Endodermal cell (in vitro differentiated cells): Measurements from ENCODE around the gene MMP28. TPM values are rescaled to one million over a fixed set of nuclear protein-coding genes. Genes with fewer than 3 reads are reported as not detected.

ENCODE experiments used
- DNase-seq: peaks from one replicate; pipeline ENCODE4 v3.0.0-alpha.2; 2017
- H3K27ac ChIP-seq: 2 replicates; pipeline ENCODE4 v1.5.1; 2013; ENCODE audit warnings: mild to moderate bottlenecking, low read depth, low read length, moderate library complexity
- H3K27me3 ChIP-seq: 2 replicates; pipeline ENCODE4 v1.6.1; 2013; ENCODE audit warnings: mild to moderate bottlenecking, low read length, moderate library complexity; ENCODE audit not compliant: insufficient read depth, control insufficient read depth, poor library complexity, severe bottlenecking
- H3K36me3 ChIP-seq: 2 replicates; pipeline ENCODE4 v1.7.0; 2013; ENCODE audit warnings: mild to moderate bottlenecking, low read length, moderate library complexity; ENCODE audit not compliant: control insufficient read depth, insufficient read depth
- H3K4me1 ChIP-seq: one replicate; pipeline ENCODE4 v1.7.0; 2013; ENCODE audit warnings: low read length; ENCODE audit not compliant: control insufficient read depth, insufficient read depth
- H3K4me3 ChIP-seq: 2 replicates; pipeline ENCODE4 v1.5.1; 2013; ENCODE audit warnings: mild to moderate bottlenecking, low read length, moderate library complexity
- H3K9ac ChIP-seq: 2 replicates; pipeline ENCODE4 v1.6.1; 2013; ENCODE audit warnings: mild to moderate bottlenecking, low read length, moderate library complexity; ENCODE audit not compliant: poor library complexity, severe bottlenecking; ENCODE audit errors: extremely low read depth
- H3K9me3 ChIP-seq: 2 replicates; pipeline ENCODE4 v1.6.1; 2013; ENCODE audit warnings: mild to moderate bottlenecking, low read length, moderate library complexity; ENCODE audit not compliant: control insufficient read depth
- H3K27ac Mint-ChIP-seq: 2 replicates; pipeline ENCODE4 v1.8.0; 2020; ENCODE audit warnings: mixed read lengths
- H3K27me3 Mint-ChIP-seq: 2 replicates; pipeline ENCODE4 v1.8.0; 2021; ENCODE audit warnings: mild to moderate bottlenecking, mixed read lengths; ENCODE audit not compliant: insufficient read depth
- H3K36me3 Mint-ChIP-seq: 2 replicates; pipeline ENCODE4 v1.8.0; 2020; ENCODE audit warnings: low read depth, mixed read lengths
- H3K4me1 Mint-ChIP-seq: 2 replicates; pipeline ENCODE4 v1.8.0; 2020; ENCODE audit warnings: mixed read lengths
- H3K4me3 Mint-ChIP-seq: 2 replicates; pipeline ENCODE4 v1.8.0; 2020; ENCODE audit warnings: mild to moderate bottlenecking, moderate library complexity, mixed read lengths
- H3K9me3 Mint-ChIP-seq: 2 replicates; pipeline ENCODE4 v1.8.0; 2020; ENCODE audit warnings: mild to moderate bottlenecking, mixed read lengths
- CTCF ChIP-seq: fragments of 200-600 bp; sonication (generic); conservative IDR thresholded peaks from 2 replicates; pipeline ENCODE4 v1.5.0; 2021; ENCODE audit warnings: antibody characterized with exemption, mild to moderate bottlenecking
- WGBS, 2 experiments: methylation state at CpG; one replicate each; pipeline versions ENCODE4 v1.1.5 to v1.1.7; 2013; ENCODE audit warnings: missing lambda C conversion rate in 2 of 2, mixed read lengths in 1 of 2; ENCODE audit not compliant: insufficient coverage in 1 of 2, insufficient read length in 1 of 2; 5-methylcytosine and 5-hydroxymethylcytosine counted together
- total RNA-seq, 2 donors: library from RNA; stranded (reverse); fragmentation: NEBNext Ultra II Directional in 1 of 2; extraction: Animal tissue kit (Norgen Biotek cat#: 25700) in 1 of 2; gene quantifications; 2 replicates in 1 of 2; 3 replicates in 1 of 2; pipeline ENCODE4 v1.2.1, GENCODE V29; 2021

The MMP28 gene
- total RNA-seq, 2 donors from 2014 or later, result not detected

GRCh38 chr17:35788477-35789368 lies 6.7 kb downstream of the MMP28 start:
- H3K9ac ChIP-seq, result no peak overlapping the region
- Mint-ChIP-seq H3K36me3 (no peaks in the 10 kb centered on the region), H3K9me3 (no peaks in the 10 kb centered on the region), H3K27ac (no peak overlapping the region), H3K27me3 (peaks cover 54% of the 10 kb centered on the region), H3K4me3 (no peak overlapping the region), H3K4me1 (no peaks in the 10 kb centered on the region)
- DNase-seq, result no peak
- TF ChIP-seq CTCF, result no peak
- peaks cover 53% of the 10 kb centered on the region for H3K27me3 ChIP-seq
- WGBS, 2 experiments, result 50 to 69% methylated on average over 1 to 2 of the region's 2 CpGs
- no peak overlapping the region for H3K27ac ChIP-seq
- H3K9me3 ChIP-seq, result no peaks in the 10 kb centered on the region
- no peaks in the 10 kb centered on the region for H3K36me3 ChIP-seq
- H3K4me3 ChIP-seq, result no peak overlapping the region
- H3K4me1 ChIP-seq, result no peaks in the 10 kb centered on the region

DNA sequence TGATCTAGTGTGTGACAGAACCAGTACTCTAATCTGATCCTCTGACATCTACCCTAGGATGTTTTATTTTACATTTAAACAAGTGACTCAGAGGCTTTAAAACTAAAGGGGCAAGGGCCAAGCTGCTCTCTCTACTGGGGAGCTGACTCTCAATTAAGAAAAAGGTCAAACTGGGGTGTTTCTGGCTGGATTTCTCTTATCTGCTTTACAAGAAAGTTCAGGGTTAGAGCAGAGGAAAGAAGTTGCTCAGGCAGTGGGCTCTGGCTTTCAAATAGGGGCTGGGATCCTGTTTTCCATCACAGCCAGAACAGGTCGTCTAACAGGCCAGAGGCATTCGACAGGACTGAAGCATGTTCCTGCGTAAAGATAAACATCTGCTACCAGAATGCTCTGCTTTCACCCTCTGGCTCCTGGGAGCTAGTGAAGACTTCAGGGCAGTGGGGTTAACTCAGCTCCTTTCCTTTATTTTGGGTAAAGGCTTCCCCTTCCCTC lies 8.5 kb downstream of the MMP28 start:
- H3K9ac ChIP-seq, result no peak overlapping the region
- peaks cover 36% of the 10 kb centered on the region for H3K27me3 ChIP-seq
- peaks cover 41% of the 10 kb centered on the region for H3K27me3 Mint-ChIP-seq
- no peak for DNase-seq
- no peak for TF ChIP-seq CTCF
- no peak overlapping the region for H3K4me3 Mint-ChIP-seq
- no peak overlapping the region for H3K27ac Mint-ChIP-seq
- H3K36me3 Mint-ChIP-seq, result no peaks in the 10 kb centered on the region
- no peaks in the 10 kb centered on the region for H3K4me1 ChIP-seq
- no peak overlapping the region for H3K27ac ChIP-seq
- no peaks in the 10 kb centered on the region for H3K36me3 ChIP-seq
- H3K4me3 ChIP-seq, result no peak overlapping the region
- no peaks in the 10 kb centered on the region for H3K9me3 Mint-ChIP-seq
- H3K9me3 ChIP-seq, result no peaks in the 10 kb centered on the region
- WGBS, 2 experiments, result 58 to 75% methylated on average over 2 to 3 of the region's 3 CpGs
- no peaks in the 10 kb centered on the region for H3K4me1 Mint-ChIP-seq

DNA sequence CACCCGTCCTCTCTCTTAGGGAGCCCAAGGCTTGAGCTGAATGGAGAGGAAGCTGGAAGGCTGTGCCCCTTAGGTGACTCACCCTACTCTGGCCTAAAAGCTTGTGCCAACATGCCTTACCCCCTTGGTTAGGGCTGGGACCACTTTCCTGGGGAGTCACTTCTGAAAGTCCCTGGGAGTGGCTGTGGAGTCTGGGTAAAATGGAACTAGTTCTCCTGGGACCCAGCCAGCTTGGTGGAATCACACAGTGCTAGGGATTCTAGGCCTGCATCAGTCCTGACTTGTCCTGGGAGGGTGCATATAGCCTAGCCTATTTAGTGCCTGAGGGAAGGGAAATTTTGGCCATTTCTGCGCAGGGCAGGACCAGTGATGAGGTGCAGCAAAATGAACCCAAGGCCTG lies 10.5 kb downstream of the MMP28 start:
- no peaks in the 10 kb centered on the region for H3K36me3 ChIP-seq
- no peaks in the 10 kb centered on the region for H3K36me3 Mint-ChIP-seq
- peaks cover 29% of the 10 kb centered on the region for H3K27me3 ChIP-seq
- H3K9ac ChIP-seq, result no peak overlapping the region
- H3K4me3 ChIP-seq, result no peak overlapping the region
- H3K27me3 Mint-ChIP-seq, result peaks cover 35% of the 10 kb centered on the region
- no peak overlapping the region for H3K27ac Mint-ChIP-seq
- H3K4me3 Mint-ChIP-seq, result no peak overlapping the region
- TF ChIP-seq CTCF, result no peak
- WGBS, 2 experiments, result 89 to 100% methylated on average over 1 to 2 of the region's 2 CpGs
- no peaks in the 10 kb centered on the region for H3K9me3 Mint-ChIP-seq
- H3K9me3 ChIP-seq, result no peaks in the 10 kb centered on the region
- no peaks in the 10 kb centered on the region for H3K4me1 ChIP-seq
- DNase-seq, result no peak
- no peaks in the 10 kb centered on the region for H3K4me1 Mint-ChIP-seq
- no peak overlapping the region for H3K27ac ChIP-seq
